ENCODE data around the gene ZNF212.

Gene ZNF212

DNA sequence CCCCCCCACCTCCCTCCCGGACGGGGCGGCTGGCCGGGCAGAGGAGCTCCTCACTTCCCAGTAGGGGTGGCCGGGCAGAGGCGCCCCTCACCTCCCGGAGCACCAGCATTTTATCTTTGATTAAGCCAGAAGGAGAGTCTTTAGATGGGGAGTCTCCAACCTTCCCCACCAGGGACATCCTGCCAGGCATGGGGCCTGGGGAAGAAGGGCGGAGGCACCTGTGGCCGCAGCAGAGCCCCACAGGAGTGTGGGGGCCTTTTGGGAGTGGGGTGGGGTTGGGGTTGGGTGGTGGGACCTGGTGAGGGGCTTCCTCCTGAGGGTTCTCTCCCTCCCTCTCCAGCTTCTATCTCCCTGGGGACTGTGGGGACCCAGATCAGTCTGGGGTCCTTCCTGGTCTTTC, 40.7 kb downstream of the ZNF212 start:
- ChIA-PET POLR2A (interaction anchor here (0.6 to 1.1 kb wide), 2 partner anchors 12 to 727 kb away, joined by 3 read pairs; no protein-coding TSS in a partner anchor), CTCF (no interaction called here)
- Histone ChIP-seq H3K9me3 (ENCODE audit: control insufficient read depth, insufficient read depth, low read depth, low read length) (no peaks in the 10 kb centered on the region), H3K27ac (ENCODE audit: extremely low read depth, low read depth, low read length) (no peak overlapping the region), H3K4me1 (ENCODE audit: control insufficient read depth, insufficient read depth, low read length) (no peaks in the 10 kb centered on the region), H3K36me3 (ENCODE audit: control insufficient read depth in 2 of 2, insufficient read depth in 1 of 2, low read length in 2 of 2) (peaks cover 9 to 45% of the 10 kb centered on the region in 2 experiments; a peak in 2 of 3 replicates), H3K4me3 (ENCODE audit: low read depth, low read length) (no peak overlapping the region)
- TF ChIP-seq ZNF544 (tag by site-specific recombination; IDR thresholded peaks at IDR 0.05) (no peak), ZNF174 (tag by site-specific recombination; IDR thresholded peaks at IDR 0.05) (no peak), ZNF426 (tag by site-specific recombination; IDR thresholded peaks at IDR 0.05) (no peak), ZNF654 (tag by site-specific recombination; IDR thresholded peaks at IDR 0.05; ENCODE audit: low read depth) (no peak), ZNF514 (tag by site-specific recombination; IDR thresholded peaks at IDR 0.05) (no peak), MYNN (tag by site-specific recombination; IDR thresholded peaks at IDR 0.05; ENCODE audit: borderline replicate concordance) (no peak), ZNF768 (tag by site-specific recombination; IDR thresholded peaks at IDR 0.05) (no peak), ZNF202 (tag by site-specific recombination; IDR thresholded peaks at IDR 0.05; ENCODE audit: borderline replicate concordance) (no peak), ZNF548 (tag by site-specific recombination; IDR thresholded peaks at IDR 0.05) (no peak), ZSCAN16 (tag by site-specific recombination; IDR thresholded peaks at IDR 0.05) (no peak), SCRT2 (tag by site-specific recombination; IDR thresholded peaks at IDR 0.05) (no peak), ZNF561 (tag by site-specific recombination; IDR thresholded peaks at IDR 0.05; ENCODE audit: borderline replicate concordance) (no peak), ZNF558 (tag by site-specific recombination; IDR thresholded peaks at IDR 0.05) (no peak), ZNF2 (tag by site-specific recombination; IDR thresholded peaks at IDR 0.05) (no peak), ZNF132 (tag by site-specific recombination; IDR thresholded peaks at IDR 0.05; ENCODE audit: borderline replicate concordance) (no peak), ZNF266 (tag by site-specific recombination; IDR thresholded peaks at IDR 0.05; ENCODE audit: low read depth) (no peak)
- TF ChIP-seq, protein P1, sequence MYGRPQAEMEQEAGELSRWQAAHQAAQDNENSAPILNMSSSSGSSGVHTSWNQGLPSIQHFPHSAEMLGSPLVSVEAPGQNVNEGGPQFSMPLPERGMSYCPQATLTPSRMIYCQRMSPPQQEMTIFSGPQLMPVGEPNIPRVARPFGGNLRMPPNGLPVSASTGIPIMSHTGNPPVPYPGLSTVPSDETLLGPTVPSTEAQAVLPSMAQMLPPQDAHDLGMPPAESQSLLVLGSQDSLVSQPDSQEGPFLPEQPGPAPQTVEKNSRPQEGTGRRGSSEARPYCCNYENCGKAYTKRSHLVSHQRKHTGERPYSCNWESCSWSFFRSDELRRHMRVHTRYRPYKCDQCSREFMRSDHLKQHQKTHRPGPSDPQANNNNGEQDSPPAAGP (tag by site-specific recombination; IDR thresholded peaks at IDR 0.05): no peak

DNA sequence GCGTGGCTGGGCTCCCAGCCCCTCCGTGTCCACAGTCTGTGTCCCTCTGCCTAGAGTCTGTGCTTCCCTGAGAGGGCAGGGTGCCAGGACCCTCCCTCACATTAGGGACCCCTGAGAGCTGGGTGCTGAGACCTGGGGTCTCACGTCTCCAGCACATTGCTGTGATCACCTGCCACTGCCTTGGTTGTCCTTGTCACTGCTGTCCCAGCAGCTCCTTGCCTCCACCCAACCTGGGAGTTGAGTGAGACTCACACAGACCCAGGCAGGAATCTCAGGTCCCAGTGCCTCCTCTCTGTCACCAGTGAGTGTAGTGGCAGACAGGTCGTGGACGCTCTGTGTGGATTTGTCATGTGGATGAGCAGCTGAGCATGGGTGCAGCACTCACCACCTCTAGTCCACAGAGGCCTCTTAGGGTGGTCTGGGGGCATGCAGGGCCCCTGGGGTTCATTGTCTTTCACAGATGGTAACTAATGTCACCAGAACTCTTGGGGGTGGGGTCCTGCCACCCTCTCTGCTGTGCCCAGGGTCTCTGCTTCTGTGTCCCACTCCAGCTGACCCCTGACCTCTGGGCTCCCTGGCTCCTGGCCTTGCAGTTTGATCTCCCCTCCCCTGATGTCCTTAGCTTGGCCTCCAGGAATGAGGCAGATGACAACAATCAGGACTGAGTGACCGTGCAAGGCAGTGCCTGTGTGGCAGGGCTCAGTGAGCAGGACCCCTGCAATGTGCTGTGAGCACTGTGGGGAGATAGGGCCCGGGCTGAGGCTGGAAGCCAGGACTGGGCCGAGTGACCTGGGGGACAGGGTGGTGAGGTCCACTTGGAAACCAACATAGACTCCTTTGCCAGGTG, 41.4 kb downstream of the ZNF212 start:
- H3K9me3 ChIP-seq (ENCODE audit: control insufficient read depth, insufficient read depth, low read depth, low read length): no peaks in the 10 kb centered on the region
- H3K27ac ChIP-seq (ENCODE audit: extremely low read depth, low read depth, low read length): no peak overlapping the region
- CTCF ChIA-PET: no interaction called here
- peaks cover 9 to 42% of the 10 kb centered on the region in 2 experiments; a peak in 2 of 3 replicates for H3K36me3 ChIP-seq (ENCODE audit: control insufficient read depth in 2 of 2, insufficient read depth in 1 of 2, low read length in 2 of 2)
- POLR2A ChIA-PET: interaction anchor here (1.1 kb wide), 1 partner anchor 11 kb away, joined by 3 read pairs; no protein-coding TSS in a partner anchor
- no peaks in the 10 kb centered on the region for H3K4me1 ChIP-seq (ENCODE audit: control insufficient read depth, insufficient read depth, low read length)
- TF ChIP-seq, protein P2, sequence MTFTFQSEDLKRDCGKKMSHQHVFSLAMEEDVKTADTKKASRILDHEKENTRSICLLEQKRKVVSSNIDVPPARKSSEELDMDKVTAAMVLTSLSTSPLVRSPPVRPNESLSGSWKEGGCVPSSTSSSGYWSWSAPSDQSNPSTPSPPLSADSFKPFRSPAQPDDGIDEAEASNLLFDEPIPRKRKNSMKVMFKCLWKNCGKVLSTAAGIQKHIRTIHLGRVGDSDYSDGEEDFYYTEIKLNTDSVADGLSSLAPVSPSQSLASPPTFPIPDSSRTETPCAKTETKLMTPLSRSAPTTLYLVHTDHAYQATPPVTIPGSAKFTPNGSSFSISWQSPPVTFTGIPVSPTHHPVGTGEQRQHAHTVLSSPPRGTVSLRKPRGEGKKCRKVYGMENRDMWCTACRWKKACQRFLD (tag by site-specific recombination; IDR thresholded peaks at IDR 0.05): no peak
- no peak for TF ChIP-seq BCL11B (tag by site-specific recombination; IDR thresholded peaks at IDR 0.05; ENCODE audit: low read depth)
- no peak for TF ChIP-seq SCRT1 (tag by site-specific recombination; IDR thresholded peaks at IDR 0.05; ENCODE audit: borderline replicate concordance)
- TF ChIP-seq, protein P3, sequence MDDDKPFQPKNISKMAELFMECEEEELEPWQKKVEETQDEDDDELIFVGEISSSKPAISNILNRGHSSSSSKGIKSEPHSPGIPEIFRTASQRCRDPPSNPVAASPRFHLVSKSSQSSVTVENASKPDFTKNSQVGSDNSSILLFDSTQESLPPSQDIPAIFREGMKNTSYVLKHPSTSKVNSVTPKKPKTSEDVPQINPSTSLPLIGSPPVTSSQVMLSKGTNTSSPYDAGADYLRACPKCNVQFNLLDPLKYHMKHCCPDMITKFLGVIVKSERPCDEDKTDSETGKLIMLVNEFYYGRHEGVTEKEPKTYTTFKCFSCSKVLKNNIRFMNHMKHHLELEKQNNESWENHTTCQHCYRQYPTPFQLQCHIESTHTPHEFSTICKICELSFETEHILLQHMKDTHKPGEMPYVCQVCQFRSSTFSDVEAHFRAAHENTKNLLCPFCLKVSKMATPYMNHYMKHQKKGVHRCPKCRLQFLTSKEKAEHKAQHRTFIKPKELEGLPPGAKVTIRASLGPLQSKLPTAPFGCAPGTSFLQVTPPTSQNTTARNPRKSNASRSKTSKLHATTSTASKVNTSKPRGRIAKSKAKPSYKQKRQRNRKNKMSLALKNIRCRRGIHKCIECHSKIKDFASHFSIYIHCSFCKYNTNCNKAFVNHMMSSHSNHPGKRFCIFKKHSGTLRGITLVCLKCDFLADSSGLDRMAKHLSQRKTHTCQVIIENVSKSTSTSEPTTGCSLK (tag by site-specific recombination; IDR thresholded peaks at IDR 0.05): no peak
- TF ChIP-seq ZNF555 (tag by site-specific recombination; conservative IDR thresholded peaks at IDR 0.05): no peak
- no peak overlapping the region for H3K4me3 ChIP-seq (ENCODE audit: low read depth, low read length)

Data from HEK293 (cell line).